ENCODE results near the gene CDK3.
"Not testable (repeated sequence)": the region's sequence is repeated elsewhere in the genome, so short reads cannot be mapped to it uniquely, and the experiment has no call there.

Gene CDK3

DNA sequence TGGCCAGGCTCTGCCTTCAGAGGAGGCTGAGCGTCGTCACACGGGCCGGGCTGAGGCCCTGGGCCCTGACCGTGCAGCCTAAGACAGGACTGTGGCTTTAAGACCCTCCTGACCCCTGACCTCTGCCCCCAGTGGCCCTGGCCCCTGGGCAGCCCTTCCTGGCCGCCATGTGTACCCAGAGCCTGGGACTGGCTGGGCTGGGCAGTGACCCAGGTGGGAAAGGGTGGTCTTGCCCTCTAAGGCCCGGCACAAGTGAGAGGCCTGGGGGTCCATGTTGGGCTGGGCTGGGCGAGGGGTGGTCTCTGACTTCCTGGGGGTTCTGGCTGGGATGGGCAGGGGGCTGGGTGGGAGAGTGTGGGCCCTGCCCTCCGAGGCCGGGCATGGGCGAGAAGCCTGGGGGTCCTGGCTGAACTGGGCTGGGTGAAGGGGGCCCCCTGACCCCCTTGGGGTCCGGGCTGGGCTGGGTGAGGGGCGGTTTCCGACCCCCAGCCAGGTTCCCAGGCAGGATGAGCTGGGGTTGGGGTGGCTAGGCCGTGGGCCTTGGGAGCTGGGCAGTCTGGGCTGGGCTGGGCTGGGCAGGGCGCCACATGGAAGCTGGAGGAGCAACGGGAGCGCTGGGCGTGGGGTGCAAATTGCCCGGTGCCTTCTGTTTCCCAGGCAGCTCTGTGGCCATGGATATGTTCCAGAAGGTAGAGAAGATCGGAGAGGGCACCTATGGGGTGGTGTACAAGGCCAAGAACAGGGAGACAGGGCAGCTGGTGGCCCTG lies at the start of gene CDK3:
Gene CDK3 (plus strand): TSS at position 101 of the 767 bp plus-strand sequence. CDS start 571 bp downstream, at position 672.
- DNase-seq (ENCODE audit: extremely low read depth in 1 of 2, low read depth in 1 of 2): no peak

DNA sequence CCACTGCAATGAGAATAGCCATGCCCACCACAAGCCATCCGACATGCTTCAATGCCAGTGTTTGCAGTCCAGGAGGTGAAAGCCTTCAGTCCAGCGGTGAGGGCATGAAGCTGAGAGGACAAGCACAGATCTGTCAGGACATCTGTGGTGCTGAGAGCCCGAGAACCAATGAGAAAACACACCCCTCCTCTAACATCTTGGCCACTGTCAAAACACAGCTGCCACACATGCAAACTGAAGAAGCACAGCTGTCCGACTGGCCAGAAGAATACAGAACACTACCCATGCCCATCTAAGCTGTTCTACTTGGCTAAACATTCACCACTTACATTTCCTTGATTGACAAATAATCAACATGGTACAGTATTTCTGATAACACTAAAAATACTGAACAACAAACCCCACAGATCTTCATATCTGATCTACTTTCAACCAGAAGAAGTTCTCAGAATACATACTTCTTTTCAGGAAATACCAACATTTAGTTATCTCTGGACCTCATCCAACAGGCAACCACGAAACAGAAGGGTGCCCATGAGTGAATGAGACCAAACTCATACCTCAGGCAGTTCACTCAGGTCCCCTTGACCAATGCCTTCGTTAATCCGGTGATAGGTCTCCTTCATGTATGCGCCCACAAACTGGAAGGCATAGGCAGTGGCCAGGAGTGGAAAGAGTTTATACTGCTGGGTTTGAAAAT lies 49.6 kb upstream of the CDK3 start:
- DNase-seq (ENCODE audit: extremely low read depth in 1 of 2, low read depth in 1 of 2): no peak

DNA sequence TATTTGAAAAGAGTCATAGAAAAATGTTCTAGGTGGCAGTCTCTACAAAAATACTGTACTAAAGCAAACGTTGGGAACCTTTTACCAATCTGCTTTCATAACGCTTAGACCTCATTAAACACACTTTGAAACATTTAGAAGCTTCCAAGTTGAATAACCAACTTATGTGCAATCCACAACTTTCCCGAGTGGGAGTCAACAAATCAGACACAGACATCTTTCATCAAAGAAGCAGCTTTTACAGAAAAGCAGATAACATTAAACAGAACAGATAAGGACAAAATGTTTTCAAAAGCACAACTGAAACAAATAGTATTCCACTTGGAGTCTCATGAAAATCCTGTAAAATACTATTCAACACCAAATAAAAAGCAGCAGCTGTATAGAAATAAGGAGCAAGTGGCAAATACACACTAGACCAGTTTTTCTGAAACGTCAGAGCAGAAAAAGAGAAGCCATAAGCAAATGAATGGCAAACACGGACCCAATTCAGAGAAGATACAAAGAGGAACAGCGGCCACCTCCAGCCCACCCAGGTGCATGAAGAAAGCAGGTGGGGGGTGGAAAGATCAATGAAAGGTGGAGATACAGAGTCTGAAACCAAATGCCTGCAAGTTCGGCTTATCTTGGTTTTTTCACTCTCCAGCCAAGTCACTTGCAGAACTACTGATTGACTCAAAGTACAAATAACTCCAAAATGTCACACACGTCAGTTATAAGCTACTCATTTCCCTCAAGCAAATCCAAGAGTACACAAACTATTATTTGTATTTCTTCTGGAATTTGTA lies 41.4 kb upstream of the CDK3 start:
- DNase-seq (ENCODE audit: extremely low read depth in 1 of 2, low read depth in 1 of 2): no peak

DNA sequence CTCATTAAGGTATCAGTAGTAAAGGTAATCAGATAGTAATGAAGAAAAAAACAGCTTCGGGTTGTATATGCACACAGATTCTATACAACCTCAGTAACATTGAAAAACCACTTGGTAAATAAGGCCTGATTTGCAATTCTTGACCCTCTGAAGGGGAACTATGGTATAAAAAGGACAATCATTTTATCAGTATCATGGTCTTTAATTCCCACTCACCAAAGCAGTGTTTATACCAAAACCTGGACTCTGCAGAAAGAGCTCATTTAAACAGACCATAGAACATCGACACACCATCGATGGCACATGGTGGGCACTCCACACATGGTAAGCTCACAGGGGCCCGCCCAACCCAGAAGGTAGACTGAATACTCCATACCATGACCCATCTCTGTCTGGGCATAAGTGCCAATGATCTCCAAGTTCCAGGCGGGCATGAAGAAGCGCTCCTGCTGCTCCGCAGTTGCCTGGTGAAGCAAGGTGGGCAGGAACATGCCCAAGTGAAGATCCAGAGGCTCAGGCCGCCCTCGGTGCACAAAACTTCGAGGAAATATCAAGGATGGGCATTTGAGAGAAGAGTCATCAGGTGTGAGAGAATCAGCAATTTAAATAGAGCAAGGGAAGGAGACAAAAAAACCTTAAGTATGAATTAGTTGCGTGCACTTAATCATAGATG lies 40.7 kb upstream of the CDK3 start:
- DNase-seq (ENCODE audit: extremely low read depth in 1 of 2, low read depth in 1 of 2): no peak

DNA sequence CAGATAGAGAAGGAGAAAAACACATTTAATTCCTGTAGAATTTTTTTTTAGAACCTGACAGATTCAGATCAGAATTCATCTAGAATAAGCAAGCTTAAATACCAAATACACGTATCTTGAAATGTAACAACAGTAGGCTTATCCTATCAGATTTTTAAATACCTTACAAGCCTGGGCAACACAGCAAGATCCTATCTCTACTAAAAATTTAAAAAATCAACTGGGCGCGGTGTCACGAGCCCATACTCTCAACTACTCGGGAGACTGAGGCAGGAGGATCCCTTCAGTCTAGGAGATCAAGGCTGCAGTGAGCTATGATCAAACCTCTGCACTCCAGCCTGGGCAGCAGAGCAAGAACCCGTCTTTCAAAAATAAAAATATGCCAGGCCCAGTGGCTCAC lies 35.2 kb upstream of the CDK3 start:
- DNase-seq (ENCODE audit: extremely low read depth in 1 of 2, low read depth in 1 of 2): no peak

DNA sequence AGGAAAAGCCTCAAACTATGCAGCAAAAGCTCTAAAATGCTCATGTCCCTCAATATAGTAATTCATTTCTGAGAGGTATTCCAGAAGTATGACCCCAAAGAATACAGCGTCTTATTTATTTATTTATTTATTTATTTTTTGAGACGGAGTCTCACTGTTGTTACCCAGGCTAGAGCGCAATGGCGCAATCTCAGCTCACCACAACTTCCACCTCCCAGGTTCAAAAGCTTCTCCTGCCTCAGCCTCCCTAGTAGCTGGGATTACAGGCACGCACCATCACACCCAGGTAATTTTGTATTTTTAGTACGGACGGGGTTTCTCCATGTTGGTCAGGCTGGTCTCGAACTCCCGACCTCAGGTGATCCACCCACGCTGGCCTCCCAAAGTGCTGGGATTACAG lies 31.6 kb upstream of the CDK3 start:
- DNase-seq (ENCODE audit: extremely low read depth in 1 of 2, low read depth in 1 of 2): not testable (repeated sequence)

DNA sequence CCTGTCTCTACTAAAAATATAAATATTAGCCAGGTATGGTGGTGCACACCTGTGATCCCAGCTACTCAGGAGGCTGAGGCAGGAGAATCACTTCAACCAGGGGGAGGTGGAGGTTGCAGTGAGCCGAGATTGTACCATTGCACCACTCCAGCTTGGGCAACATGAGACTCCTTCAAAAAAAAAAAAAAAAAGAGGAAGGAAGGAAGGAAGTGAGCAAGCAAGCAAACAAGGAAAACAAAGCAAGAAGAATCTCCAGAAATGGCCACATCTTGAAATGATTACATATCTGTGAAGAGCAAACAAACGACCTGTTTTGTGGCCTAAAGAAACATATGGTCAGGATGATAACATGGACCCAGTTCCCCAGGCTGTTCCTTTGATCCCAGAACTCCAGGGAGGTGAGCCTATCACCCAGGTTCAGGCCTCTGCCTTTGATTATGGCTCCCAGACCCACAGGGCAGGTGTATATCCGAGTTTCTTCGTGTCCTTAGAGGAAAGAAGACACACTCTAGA lies 30.6 kb upstream of the CDK3 start:
- DNase-seq (ENCODE audit: extremely low read depth in 1 of 2, low read depth in 1 of 2): no peak

DNA sequence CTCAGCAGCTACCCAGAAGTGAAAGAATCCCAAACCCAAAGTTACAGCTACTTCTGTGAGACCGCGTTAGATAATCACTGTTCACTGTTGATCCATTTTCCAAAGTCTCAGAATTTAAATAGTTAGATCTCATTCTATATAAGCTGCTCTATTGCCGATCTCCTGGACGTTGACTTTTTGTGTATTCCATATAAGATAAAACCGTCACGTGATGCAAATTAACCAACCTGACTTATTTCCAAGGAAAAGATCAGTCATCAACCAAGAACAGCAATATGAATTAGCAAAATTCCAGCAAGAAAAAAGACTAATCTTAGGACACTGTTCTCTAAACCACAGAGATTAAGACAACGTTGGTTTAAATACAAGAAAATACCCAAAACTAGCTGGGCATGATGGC lies 30.0 kb upstream of the CDK3 start:
- DNase-seq (ENCODE audit: extremely low read depth in 1 of 2, low read depth in 1 of 2): no peak

DNA sequence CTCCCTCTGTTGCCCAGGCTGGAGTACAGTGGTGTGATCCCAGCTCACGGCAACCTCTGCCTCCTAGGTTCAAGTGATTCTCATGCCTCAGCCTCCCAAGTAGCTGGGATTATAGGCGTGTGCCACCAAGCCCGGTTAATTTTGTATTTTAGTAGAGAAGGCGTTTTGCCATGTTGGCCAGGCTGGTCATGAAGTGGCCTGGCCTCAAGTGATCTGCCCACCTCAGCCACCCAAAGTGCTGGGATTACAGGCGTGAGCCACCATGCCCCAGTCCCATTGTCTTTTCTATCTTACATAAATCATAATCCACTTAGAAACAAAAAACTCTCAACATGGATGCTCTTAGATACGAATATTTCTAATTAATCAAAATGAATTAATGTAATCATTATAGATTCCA lies 25.5 kb upstream of the CDK3 start:
- DNase-seq (ENCODE audit: extremely low read depth in 1 of 2, low read depth in 1 of 2): not testable (repeated sequence)

DNA sequence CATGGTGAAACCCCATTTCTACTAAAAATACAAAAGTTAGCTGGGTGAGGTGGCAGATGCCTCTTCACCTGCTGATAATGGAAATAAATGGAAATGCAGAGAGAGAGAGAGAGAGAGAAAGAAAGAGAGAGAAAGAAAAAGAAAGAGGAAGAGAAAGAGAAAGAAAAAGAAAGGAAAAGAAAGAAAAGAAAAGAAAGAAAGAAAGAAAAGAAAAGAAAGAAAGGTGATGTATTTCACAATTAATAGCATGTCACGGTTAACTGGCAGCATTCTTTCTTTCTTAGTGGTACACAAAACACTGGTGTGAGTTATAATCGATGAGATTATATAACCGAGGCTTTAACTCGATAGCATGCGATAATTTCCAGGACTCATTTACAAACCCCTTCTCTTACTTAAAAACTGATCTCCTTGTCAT lies 24.9 kb upstream of the CDK3 start:
- no peak for DNase-seq (ENCODE audit: extremely low read depth in 1 of 2, low read depth in 1 of 2)

DNA sequence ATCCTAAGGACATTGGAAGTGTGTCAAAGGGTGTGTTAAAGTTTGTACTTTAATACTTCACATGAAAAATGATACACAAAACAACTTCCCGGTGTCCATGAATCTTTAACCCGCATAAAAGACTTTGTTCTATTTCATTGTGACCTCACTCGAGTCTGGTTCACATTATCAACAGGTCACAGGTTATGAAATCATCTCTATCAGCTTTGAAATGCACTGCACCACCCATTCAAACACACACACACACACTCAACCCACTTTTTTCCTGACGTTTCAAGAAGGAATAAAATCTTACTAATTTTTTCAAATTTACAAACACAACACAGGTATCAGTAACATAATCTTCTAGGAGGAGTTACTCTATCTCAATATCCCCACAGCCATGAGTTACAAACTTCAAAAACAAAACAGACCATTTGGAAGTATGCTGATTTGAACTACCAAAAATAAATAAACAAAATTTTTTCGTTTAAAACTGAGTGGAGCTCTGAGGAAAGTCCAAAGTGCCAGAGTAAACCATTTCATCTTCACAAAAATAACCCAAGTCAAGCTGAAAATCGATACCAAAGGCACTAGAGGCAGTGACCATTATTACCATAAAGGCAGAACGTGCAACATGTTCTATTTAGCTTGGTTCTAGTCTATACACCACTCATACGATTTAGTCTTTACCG lies 24.3 kb upstream of the CDK3 start:
- no peak for DNase-seq (ENCODE audit: extremely low read depth in 1 of 2, low read depth in 1 of 2)

DNA sequence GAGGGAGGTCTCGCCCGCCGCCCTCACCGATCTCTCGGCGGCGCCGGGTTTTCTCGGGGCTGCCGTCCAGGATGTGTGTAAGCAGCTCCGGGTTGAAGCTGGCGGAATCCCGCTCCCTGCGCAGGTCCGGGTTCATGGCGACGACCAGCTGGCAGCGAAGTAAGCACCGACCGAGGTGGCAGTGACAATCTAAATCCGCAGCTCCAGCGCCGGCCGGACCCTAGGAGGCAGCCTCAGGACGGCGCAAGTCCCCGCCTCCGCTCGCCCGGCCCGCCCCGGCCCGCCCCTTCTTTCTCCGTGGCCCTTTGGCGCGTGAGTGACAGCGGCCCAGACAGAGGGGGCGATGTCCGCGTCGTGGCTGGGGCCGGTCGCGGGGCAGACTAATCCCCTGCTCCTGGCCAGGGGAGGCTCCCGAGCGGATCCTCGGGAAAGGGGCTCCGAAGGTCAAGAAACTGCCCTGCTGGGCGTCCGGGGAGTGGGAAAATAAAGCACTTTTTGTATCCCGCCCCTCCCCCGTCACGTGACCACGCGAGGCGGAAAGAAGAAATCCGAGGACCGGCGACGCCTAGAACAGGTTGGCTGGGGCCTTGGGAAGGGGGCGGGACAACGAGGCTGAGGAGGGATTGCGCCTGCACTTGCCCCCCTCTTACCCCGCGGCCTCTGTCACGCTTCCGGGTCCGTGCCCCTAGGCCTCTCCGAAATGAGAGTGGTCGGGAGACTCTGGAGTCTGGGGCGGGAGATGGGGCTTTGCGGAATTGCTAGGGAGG lies 21.5 kb upstream of the CDK3 start, which contains the start of the genes ACOX1 and TEN1:
Gene ACOX1 (minus strand): TSS at position 229 of the 767 bp plus-strand sequence. CDS start 93 bp downstream, at position 136.
Gene TEN1 (plus strand): TSS at position 303 of the 767 bp plus-strand sequence. CDS start 6,953 bp downstream, outside the sequence.
- peak; percentile 90 to 94 for DNase-seq (ENCODE audit: extremely low read depth in 1 of 2, low read depth in 1 of 2)

DNA sequence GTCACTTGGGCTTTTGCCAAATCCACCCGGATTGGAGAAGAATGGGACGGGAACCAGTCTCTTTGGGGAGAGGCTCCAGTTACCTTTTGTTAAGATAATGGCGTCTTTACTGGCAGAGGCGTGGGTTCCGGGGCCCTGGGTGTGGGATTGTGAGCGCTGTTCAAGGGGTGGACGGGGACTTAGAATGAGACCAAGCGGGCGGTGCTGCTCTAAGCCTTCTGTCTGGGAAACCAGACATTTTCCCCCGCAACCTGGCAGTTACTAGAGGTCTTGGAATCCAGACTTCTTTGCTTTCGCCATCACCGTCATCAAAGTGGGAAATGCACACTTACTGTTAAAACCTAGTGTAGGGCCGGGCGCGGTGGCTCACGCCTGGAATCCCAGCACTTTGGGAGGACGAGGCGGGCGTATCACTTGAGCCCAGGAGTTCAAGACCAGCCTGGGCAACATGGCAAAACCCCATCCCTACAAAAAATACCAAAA lies 20.9 kb upstream of the CDK3 start:
- no peak for DNase-seq (ENCODE audit: extremely low read depth in 1 of 2, low read depth in 1 of 2)

DNA sequence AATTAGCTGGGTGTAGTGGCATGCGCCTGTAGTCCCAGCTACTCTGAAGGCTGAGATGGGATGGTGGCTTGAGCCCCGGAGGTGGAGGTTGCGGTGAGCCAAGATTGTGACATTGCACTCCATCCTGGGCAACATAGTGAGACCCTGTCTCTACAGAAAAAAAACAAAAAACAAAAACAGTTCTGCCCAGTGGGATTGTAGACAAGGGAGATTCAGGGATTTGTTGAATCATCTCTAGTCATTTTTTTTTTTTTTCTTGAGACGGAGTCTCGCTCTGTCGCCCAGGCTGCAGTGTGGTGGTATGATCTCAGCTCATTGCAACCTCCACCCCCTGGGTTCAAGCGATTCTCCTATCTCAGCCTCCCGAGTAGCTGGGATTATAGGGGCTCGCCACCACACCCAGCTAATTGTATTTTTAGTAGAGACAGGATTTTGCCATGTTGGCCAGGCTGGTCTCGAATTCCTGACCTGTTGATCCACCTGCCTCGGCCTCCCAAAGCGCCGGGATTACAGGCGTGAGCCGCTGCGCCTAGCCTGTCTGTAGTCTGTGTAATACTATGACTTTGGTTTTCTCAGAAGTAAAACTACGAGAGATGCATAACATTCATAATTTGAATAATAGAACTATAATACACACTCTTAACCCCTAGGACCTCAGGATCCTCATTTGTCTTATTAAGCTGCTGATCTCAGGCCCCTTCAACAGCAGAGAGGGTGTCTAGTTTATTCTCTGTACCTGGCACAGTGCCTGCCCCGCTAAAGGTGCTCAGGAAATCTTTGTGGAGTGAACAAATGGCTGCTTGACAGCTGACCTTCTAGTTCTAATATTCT lies 20.3 kb upstream of the CDK3 start:
- no peak for DNase-seq (ENCODE audit: extremely low read depth in 1 of 2, low read depth in 1 of 2)

DNA sequence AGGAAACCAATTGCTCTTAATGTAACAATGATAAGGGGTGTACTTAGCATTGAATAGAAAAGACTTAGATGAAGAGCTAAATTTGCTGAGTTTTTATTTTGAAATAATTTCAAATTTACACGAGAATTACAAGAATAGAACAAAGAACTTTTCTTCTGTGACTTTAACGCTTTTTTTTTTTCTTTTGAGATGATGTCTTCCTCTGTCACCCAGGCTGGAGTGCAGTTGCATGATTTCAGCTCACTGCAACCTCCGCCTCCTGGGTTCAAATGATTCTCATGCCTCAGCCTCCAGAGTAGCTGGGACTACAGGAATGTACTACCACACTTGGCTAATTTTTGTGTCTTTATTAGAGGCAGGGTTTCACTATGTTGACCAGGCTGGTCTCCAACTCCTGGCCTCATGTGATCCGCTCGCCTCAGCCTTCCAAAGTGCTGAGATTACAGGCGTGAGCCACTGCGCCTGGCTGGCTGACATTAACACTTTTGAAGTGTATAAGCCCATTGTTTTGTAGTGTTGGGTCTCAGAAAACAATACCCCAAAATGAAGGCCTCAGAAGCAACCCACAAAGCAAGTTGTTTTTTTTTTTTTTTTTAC lies 19.5 kb upstream of the CDK3 start:
- DNase-seq (ENCODE audit: extremely low read depth in 1 of 2, low read depth in 1 of 2): no peak

DNA sequence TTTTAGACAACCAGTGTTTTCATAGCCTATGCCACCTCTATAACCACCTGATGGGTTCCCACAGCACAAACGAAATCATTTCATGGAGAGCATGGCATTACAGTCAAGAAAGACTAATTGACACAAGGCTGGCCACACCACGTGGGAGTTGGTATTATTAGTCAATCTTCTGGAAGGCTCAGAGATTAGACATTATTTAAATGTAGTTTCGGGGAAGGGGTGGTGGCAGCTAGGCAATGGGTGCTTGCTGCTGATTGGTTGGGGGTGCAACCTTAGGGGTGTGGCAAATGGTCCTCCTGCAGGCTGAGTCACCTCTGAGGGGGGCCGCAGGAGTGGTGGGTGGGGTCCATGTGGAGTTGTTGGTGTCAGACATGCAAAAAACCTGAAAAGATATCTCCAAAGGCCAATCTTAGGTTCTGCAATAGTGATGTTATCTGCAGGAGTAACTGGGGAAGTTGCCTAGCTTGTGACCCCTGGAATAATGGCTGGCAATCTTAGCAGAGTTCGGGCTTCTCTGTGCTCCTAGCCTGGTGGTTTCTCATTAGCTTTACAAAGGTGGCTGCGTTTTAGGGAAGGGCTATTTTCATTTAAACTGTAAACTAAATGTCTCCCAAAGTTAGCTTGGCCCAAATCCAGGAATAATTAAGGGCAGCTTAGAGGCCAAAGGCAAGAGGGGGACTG lies 17.0 kb upstream of the CDK3 start:
- DNase-seq (ENCODE audit: extremely low read depth in 1 of 2, low read depth in 1 of 2): no peak

DNA sequence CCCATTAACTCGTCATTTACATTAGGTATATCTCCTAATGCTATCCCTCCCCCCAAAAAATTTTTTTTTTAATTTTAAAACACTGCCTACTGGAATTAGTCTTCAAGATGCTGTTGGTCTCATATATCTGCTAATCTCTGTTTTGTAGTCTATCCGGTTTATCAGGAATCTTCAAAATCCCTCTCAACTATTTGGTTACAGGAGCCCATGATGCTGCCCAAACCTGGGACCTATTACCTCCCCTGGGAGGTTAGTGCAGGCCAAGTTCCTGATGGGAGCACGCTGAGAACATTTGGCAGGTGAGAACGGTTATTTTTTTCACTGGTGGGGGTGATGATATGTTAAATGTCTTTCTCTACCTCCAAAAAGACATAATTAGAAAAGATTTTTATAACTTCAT lies 14.7 kb upstream of the CDK3 start:
- DNase-seq (ENCODE audit: extremely low read depth in 1 of 2, low read depth in 1 of 2): no peak

Measured in activated CD8-positive, alpha-beta memory T cell treated with anti-CD3 and anti-CD28 coated beads for 1 hour (primary cell).